PFSK-1 (cell line): ENCODE measurements around the gene TAS2R8. TPM values are rescaled to one million over a fixed set of nuclear protein-coding genes. Genes with fewer than 3 reads are reported as not detected.

Experiments used
- FOXP2 ChIP-seq: optimal IDR thresholded peaks from 2 replicates; pipeline ENCODE3; 2011; ENCODE audit warnings: borderline replicate concordance, control low read depth, inconsistent platforms; ENCODE audit not compliant: insufficient read depth; ENCODE audit errors: extremely low read length, extremely low read depth
- POLR2AphosphoS5 ChIP-seq: IDR thresholded peaks from 2 replicates; pipeline ENCODE4 v1.6.1; 2012; ENCODE audit warnings: low read depth, mild to moderate bottlenecking, control low read depth, low read length, moderate library complexity
- REST ChIP-seq, 2 experiments: IDR thresholded peaks; 2 replicates each; pipeline versions ENCODE4 v1.6.1 to v1.8.0; 2011 to 2012; ENCODE audit warnings: low read depth in 2 of 2, low read length in 2 of 2, control low read depth in 1 of 2, inconsistent platforms in 1 of 2, mild to moderate bottlenecking in 1 of 2, moderate library complexity in 1 of 2; ENCODE audit not compliant: insufficient read depth in 1 of 2
- SIN3A ChIP-seq: IDR thresholded peaks from 2 replicates; pipeline ENCODE4 v1.6.1; 2012; ENCODE audit warnings: mild to moderate bottlenecking, low read length, moderate library complexity, borderline replicate concordance; ENCODE audit not compliant: insufficient read depth
- TAF1 ChIP-seq: IDR thresholded peaks from 2 replicates; pipeline ENCODE4 v1.6.1; 2012; ENCODE audit warnings: low read length, control low read depth, borderline replicate concordance; ENCODE audit not compliant: insufficient read depth
- polyA plus RNA-seq: library from polyadenylated mRNA; unstranded; fragments of >200 nt; gene quantifications from one replicate; pipeline ENCODE4 v1.2.1, GENCODE V29; 2012; ENCODE audit warnings: low read depth, missing spikeins; ENCODE audit not compliant: insufficient read length

TAS2R8 gene
- not detected for polyA plus RNA-seq

GRCh38 chr12:10807186-10807585 is at the start of gene TAS2R8:
TAS2R8 (minus strand) TSS chr12:10807286; CDS start chr12:10806980, 306 bp downstream.
- TF ChIP-seq POLR2AphosphoS5 (no peak), REST (IDR thresholded peaks at IDR 0.05; ENCODE audit: insufficient read depth in 1 of 2, low read depth in 2 of 2, low read length in 2 of 2) (no peak), TAF1 (no peak), FOXP2 (no peak), SIN3A (no peak)

DNA sequence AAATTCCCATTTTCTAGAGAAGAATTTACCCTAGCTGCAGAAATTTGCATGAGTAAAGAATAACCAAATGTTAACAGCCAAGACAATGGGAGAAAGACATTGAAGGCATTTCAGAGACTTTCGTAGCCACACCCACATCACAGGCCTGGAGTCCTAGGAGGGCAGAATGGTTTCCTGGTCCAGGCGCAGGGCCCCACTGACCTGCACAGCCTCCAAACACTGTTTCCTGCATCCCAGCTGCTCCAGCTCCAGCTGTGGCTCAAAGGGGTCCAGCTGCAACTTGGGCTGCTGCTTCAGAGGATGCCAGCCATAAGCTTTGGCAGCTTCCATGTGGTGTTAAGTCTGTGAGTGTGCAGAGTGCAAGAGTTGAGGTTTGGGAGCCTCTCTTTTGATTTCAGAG is 48.7 kb upstream of the TAS2R8 start:
- TF ChIP-seq REST (IDR thresholded peaks at IDR 0.05; ENCODE audit: insufficient read depth in 1 of 2, low read depth in 2 of 2, low read length in 2 of 2): no peak
- TF ChIP-seq FOXP2: no peak
- no peak for TF ChIP-seq TAF1
- no peak for TF ChIP-seq SIN3A
- TF ChIP-seq POLR2AphosphoS5: no peak

- TF ChIP-seq TAF1 (no peak), FOXP2 (no peak), REST (IDR thresholded peaks at IDR 0.05; ENCODE audit: insufficient read depth in 1 of 2, low read depth in 2 of 2, low read length in 2 of 2) (no peak), SIN3A (no peak), POLR2AphosphoS5 (no peak)
These were observed 46.7 kb upstream of the TAS2R8 start for GRCh38 chr12:10853776-10854175.

DNA sequence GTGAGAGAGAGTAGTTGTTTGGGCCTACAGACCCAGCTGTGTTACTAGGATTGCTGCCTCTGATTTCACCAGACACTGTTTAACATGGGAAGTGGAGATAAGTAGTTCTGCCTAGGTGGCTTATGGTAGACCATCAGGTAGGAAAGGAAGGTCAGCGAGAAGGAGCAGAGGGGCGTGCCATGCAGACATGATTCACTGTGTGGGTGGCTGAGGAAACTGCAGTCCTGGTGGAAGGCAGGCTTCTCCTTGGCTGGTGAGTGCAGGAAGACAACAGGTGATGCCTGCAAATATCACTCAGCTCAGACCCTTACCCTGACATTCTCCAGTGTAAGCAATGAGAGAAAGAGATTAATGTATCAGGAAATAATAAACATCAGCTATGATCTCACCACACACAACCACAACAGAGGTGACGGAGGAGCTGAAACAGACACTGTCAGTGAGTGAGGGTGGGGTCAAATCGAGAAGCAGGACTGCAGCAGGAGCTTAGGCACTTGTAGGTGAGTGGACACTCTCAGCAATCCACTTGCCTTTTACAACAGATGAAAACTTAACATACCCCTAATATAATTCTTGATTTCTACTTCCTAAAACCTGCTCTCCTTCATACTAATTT is 44.3 kb upstream of the TAS2R8 start:
- no peak for TF ChIP-seq SIN3A
- TF ChIP-seq REST (IDR thresholded peaks at IDR 0.05; ENCODE audit: insufficient read depth in 1 of 2, low read depth in 2 of 2, low read length in 2 of 2): no peak
- TF ChIP-seq FOXP2: no peak
- no peak for TF ChIP-seq TAF1
- no peak for TF ChIP-seq POLR2AphosphoS5

DNA sequence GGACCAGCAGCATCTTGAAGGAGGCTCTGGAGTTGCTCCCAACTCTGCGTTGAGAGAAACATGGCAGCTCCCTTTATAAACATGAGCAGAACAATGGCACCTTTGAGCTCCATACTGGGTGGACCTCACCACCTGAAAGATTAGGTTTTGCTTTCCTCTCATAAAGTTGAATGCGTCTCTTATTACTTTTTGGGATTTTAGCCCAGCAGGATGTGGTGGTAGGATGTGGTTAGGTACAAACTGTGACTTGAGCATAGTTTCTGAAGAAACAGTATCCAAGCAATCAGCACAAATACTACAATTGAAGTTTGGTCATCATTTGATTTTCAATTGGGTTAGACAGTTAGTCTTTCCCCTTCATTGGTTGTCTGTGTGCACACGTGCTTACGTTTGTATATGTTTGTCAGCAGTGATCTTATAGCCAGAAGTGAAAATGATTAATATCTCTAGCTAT is 42.4 kb upstream of the TAS2R8 start, which contains the start of gene PRR4:
PRR4 (minus strand) TSS at position 51 of the 454 bp plus-strand sequence; CDS start at position 13, 38 bp downstream.
- TF ChIP-seq SIN3A (no peak), FOXP2 (no peak), REST (IDR thresholded peaks at IDR 0.05; ENCODE audit: insufficient read depth in 1 of 2, low read depth in 2 of 2, low read length in 2 of 2) (no peak), TAF1 (no peak)
